GF-D8 (cell line): ENCODE measurements around the gene CSPG4.
"Not testable (repeated sequence)": the region's sequence is repeated elsewhere in the genome, so short reads cannot be mapped to it uniquely, and the experiment has no call there.

Source experiments
- DNase-seq: peaks from one replicate; lab custom pipeline; 2025; lab: John Stamatoyannopoulos, UW

Gene CSPG4, protein sequence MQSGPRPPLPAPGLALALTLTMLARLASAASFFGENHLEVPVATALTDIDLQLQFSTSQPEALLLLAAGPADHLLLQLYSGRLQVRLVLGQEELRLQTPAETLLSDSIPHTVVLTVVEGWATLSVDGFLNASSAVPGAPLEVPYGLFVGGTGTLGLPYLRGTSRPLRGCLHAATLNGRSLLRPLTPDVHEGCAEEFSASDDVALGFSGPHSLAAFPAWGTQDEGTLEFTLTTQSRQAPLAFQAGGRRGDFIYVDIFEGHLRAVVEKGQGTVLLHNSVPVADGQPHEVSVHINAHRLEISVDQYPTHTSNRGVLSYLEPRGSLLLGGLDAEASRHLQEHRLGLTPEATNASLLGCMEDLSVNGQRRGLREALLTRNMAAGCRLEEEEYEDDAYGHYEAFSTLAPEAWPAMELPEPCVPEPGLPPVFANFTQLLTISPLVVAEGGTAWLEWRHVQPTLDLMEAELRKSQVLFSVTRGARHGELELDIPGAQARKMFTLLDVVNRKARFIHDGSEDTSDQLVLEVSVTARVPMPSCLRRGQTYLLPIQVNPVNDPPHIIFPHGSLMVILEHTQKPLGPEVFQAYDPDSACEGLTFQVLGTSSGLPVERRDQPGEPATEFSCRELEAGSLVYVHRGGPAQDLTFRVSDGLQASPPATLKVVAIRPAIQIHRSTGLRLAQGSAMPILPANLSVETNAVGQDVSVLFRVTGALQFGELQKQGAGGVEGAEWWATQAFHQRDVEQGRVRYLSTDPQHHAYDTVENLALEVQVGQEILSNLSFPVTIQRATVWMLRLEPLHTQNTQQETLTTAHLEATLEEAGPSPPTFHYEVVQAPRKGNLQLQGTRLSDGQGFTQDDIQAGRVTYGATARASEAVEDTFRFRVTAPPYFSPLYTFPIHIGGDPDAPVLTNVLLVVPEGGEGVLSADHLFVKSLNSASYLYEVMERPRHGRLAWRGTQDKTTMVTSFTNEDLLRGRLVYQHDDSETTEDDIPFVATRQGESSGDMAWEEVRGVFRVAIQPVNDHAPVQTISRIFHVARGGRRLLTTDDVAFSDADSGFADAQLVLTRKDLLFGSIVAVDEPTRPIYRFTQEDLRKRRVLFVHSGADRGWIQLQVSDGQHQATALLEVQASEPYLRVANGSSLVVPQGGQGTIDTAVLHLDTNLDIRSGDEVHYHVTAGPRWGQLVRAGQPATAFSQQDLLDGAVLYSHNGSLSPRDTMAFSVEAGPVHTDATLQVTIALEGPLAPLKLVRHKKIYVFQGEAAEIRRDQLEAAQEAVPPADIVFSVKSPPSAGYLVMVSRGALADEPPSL (N-terminal part only)

GRCh38 chr15:75712668-75713337, at the start of gene CSPG4:
TSS of gene CSPG4 (minus strand) at chr15:75712848. CDS start at chr15:75712755, 93 bp downstream.
- DNase-seq = no peak

- DNase-seq = not testable (repeated sequence)
Measured at GRCh38 chr15:75762357-75762718, 49.7 kb upstream of the CSPG4 start.

DNA sequence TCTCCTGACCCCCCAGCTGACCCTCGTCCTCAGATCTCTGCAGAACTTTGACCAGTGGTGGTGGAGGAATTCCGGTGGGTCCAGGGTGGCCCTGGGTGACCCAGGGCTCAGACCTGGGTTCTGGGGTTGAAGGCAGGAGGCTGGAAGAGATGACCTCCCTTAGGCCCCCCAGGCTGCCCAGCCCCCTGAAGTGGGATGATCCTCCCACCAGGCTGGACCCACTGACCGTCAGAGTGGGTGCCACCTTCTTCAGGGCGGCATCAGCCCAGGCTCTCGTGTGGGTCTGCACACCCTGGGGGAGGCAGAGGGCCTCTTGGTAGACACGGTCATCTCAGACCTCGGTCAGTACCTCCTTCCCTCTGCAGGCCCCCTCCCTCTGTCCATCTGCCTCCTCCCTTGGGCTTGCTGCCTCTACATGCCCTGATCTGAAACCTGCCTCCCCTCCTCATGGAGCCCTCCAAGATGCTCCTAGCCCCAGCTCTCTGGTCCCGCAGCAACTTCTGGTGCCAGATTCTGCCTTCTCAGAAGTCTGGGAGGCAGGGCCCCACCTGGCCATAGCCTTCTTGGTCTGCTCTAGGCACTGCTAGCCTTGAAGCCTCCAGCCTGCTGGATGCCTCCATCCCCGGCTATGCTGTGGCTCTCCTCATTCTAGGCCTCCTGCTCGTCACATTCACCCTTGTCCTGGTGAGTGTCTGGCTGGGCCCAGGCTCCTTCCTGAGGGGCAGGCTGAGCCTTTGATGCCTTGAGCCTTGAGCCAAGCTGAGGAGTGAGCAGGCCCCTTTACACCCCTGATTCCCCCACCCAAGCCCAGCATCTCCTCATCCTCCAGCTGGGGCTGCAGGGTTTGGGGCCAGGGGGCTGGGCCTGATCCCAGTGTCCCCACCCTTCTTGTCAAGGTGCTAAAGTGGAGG, 49.1 kb upstream of the CSPG4 start:
- no peak for DNase-seq

- DNase-seq = no peak
Measured at GRCh38 chr15:75760704-75761435, 48.2 kb upstream of the CSPG4 start.

DNA sequence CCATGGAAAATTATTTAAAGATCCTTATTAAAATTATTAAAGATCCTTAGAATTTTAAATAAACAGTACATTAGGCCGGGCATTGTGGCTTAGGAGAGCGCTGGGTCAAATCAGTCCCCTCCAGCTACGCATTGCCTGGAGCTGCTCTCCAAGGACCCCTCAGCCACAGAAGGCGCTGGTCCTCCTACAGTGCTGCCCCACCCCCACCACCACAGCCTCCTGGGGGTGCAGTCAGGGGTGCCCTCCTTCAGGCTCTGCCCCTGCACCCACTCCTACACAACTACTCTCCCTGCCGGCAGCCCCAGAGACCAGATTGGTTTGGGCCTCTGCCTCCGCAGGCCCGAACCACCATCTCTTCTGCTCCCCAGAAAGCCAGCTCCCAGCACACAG, 47.5 kb upstream of the CSPG4 start:
- not testable (repeated sequence) for DNase-seq

DNA sequence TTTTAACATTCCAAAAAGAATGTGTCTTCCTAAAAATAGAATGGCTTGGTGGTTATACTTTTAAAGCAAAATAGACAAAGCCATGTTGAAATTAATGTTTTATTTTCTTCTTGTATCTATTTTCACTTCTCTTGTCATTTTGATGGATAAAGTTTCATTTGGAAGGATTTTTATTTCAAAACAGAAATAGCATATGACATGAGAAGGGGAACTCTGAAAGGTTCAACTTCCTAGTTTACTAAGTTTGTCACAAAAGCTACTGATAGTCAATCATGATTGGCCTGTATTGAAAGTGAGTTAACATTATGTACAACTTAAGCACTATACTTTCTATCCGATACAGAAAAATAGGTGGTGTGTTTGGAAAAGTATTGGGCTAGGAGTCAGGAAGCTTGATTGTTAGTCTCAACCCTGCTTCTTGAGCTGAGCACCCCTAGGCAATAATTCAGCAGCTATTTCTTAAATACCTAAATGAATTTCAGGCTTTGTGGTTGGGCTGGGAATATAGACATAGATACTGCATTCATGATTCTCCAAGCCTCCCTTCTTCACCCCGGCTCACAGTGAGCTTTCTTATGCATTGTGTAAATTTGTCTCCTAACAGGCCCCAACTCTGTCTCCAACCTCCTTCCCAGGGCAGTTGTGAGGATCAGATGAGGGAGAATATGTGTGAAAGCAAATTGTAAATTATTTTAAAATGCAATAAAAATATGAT, 46.9 kb upstream of the CSPG4 start:
- DNase-seq = no peak

- DNase-seq = peak; percentile 51
Measured at GRCh38 chr15:75758071-75758872, 45.6 kb upstream of the CSPG4 start.

DNA sequence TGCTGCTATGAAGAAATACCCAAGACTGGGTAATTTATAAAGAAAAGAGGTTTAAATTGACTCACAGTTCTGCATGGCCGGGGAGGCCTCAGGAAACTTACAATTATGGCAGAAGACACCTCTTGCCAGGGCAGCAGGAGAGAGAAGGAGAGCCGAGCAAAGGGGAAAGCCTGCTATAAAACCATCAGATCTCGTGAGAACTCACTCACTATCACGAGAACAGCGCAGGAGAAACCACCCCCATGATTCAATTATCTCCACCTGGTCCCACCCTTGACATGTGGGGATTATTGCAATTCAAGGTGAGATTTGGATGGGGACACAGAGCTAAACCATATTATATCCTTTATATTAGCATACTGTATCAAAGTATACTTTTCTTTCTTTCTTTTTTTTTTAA, 42.2 kb upstream of the CSPG4 start:
- DNase-seq = not testable (repeated sequence)

DNA sequence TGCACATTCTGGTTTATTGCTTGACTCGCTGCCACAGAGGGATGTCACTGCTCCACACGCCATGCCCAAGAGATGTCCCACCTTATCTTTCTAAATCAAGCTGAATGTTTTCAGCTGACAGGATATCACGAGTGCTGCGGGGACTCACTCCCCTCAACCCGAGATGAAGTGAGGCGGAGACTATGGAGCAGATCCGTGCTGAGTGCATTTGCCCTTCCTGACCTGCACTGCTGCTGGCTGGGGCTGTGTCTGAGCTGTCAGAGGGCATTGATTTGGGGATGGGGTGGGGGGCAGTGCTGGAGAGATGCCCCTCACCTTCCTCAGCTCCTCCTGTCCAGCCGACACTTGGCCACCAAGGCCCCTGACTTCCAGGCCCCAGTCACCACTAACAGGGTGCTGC, 40.5 kb upstream of the CSPG4 start:
- no peak for DNase-seq

DNA sequence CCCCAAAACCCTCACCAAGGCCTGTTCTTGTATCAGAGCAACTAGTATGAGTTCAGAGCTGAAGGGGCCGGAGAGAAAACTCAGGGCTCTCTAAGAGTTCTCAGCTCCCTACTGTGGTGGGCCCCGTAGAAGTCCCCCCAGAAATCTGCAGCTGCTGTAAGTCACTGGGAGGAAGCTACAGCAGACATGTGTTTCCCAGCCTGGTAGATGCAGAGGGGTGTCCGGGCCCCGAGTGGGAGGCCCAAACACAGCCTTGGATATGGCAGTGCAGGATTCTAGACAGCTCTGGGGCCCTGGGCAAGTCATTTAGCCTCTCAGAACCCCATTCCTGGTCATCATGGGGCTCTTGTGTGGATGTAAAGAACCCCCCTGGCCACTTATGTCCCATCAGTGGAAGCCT, 39.2 kb upstream of the CSPG4 start:
- no peak for DNase-seq

- no peak for DNase-seq
Measured at GRCh38 chr15:75751116-75751875, 38.6 kb upstream of the CSPG4 start.

- no peak for DNase-seq
Measured at GRCh38 chr15:75750261-75751050, 37.8 kb upstream of the CSPG4 start.

- no peak for DNase-seq
Measured at GRCh38 chr15:75749820-75750219, 37.2 kb upstream of the CSPG4 start.

GRCh38 chr15:75748882-75749281, 36.2 kb upstream of the CSPG4 start:
- not testable (repeated sequence) for DNase-seq

- not testable (repeated sequence) for DNase-seq
Measured at GRCh38 chr15:75747121-75747520, 34.5 kb upstream of the CSPG4 start.

GRCh38 chr15:75745305-75745704, 32.7 kb upstream of the CSPG4 start:
- DNase-seq = no peak

- DNase-seq = not testable (repeated sequence)
Measured at GRCh38 chr15:75742346-75742745, 29.7 kb upstream of the CSPG4 start.
